HG03558 (cell line): ENCODE data around the gene ELMO1.

ENCODE experiments used
- ATAC-seq: cut with Tn5 transposase; IDR thresholded peaks from one replicate; pipeline ENCODE4 v1.9.1; 2021; ENCODE audit warnings: moderate number of reproducible peaks; ENCODE audit not compliant: unreplicated experiment; ENCODE audit errors: extremely low read depth

Gene ELMO1

DNA sequence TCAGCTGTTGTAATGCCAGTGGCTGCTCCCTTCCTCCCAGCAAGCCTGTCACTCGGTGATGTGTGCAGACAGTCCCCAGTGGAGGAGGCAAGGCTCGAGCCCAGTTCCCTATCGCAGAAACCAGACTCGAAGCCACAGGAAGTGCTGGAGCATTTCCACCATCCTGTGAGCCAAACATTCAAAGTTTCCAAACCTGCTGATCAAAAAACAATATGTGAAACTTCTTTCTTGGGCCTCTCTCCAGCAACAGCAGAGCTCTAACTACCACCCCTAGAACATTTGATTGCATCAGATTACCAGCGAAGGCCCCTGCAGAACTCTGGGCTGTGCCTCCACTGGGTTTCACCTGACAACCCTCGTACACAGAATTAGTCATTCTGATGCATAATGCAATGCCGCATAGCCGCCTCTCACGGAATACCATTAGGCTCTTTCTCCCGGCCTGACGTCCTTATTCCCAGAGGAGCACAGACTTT lies 94.0 kb downstream of the ELMO1 start:
- no peak for ATAC-seq

DNA sequence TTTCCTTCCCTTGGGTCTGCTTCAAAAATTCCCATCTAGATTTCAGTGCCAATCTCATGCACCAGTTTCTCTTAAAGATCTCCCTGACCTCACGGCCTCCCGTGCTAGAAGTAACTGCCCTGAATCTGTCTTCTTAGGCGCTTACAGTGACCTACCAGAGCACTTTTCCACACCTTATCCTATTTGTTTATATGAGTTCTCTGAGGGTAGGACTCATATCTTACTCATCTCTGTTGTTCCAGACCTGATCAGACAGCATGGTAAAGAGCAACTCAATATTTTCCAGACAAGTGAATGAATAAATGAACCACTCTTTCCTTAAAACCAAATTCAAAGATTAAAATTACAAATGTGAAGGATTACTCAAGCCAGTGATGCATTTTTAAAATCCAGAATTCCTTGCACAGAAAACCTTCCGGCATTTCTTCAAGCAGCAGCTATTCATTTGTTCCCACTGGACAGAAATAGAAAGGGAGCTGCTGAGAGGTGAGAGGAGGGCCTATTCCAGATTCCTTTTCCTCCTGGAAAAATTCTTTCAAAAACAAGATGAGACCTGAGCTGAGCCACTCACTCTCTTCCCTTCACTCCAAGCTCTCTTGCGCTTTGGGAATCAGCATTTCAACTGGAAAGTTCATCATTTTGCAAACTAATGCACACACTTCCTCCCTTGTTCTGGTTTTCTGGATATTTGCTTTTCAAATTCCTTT lies 94.6 kb downstream of the ELMO1 start:
- ATAC-seq = no peak

DNA sequence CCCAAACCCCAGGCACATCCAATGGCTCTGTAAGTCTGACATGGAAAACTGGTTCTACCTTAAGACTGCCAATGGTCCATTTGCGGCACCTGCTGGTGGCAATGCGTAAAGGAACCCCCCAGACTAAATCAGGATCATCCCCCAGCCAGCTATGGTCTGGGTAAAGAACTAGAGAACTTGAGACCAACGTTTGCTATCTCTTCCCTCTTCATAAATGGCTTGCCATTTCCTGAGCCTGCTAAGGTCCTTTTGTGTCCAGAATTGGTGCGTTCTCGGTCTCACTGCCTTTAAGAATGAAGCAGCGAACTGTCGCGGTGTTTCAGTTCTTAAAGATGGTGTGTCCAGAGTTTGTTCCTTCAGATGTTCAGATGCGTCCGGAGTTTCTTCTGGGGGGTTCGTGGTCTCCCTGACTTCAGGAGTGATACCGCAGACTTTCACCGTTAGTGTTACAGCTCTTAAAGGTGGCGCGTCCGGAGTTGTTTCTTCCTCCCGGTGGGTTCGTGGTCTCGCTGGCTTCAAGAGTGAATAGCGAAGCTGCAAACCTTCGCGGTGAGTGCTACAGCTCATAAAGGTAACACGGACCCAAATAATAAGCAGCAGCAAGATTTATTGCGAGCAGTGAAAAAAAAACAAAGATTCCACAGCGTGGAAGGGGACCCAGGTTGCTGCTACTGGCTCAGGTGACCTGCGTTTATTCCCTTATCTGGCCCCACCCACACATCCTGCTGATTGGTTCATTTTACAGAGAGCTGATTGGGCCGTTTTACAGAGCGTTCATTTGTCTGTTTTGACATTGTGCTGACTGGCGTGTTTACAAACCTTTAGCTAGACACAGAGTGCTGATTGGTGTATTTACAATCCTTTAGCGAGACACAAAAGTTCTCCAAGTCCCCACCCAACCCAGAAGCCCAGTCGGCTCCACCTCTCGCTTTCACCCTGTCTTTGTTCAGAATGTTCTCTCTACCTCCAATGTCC lies 95.4 kb downstream of the ELMO1 start:
- peak; percentile 49 for ATAC-seq

- ATAC-seq = no peak
Observed at GRCh38 chr7:37352251-37352880, 96.3 kb downstream of the ELMO1 start.

- no peak for ATAC-seq
Observed at GRCh38 chr7:37351716-37352115, 96.9 kb downstream of the ELMO1 start.

DNA sequence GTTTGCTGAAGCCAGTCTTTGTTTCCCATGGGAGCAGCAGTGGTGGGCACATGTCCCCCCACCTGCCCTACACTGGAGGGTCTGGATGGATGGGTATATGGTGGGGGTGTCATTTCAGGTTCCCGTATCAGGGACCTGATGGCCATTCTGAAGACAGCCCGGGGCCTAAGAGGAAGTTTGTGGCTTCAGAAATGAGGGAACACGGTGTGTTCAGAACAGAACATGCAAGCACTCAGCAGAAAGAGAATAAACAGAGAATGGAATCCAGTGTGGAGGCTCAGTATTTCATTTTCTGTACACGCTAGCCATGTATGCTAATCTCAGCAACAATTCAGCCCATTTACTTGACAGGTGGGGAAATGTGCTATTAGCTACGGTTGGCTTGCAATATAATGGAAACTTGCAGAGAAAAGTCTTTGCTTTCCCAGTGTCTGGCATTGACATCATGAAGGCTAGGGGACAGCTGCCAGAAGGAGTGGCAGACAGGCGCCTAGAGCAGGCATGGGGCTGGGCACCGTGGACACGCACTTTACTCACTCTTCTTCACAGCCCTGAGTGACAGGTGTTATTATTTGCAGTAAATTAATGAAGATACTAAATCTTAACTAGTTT lies 98.6 kb downstream of the ELMO1 start:
- no peak for ATAC-seq

DNA sequence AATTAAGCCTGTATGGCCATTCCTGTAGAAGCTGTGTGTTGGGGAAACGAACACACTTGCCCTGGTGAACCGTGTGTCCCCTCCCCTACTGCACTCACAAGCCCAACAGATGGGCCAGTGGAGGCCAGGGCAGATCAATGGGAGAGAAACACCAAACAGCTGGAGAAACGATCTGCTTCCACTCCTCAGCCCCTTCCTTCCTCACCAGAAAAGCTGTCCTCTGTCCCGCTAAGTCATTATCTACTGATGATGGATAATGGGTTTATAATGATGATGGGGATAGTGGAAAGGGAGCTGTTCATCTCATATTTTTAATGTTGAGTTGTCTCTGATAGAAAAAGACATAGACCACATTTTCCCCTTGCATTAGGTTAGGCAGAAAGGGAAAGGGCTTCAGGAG lies 99.7 kb downstream of the ELMO1 start:
- ATAC-seq = no peak

DNA sequence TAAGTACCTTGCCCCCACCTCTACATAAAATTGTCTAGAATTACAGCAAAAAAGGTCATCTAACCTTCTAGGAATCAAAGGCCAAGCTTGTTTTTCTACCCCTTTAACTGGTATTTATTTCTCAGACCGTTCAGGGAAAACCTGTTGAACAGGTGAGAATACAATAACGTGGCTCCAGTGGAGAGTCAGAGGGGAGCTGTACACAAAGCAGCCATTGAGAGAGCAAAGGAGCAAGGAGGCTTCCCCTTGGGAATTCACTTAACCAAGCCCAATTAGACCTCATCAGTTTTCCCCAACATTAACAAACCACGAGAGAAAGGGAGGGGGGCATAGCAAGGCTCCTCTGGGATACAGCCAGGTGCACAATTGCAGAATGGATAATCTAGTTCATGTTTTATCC lies 101.9 kb downstream of the ELMO1 start:
- ATAC-seq = no peak

DNA sequence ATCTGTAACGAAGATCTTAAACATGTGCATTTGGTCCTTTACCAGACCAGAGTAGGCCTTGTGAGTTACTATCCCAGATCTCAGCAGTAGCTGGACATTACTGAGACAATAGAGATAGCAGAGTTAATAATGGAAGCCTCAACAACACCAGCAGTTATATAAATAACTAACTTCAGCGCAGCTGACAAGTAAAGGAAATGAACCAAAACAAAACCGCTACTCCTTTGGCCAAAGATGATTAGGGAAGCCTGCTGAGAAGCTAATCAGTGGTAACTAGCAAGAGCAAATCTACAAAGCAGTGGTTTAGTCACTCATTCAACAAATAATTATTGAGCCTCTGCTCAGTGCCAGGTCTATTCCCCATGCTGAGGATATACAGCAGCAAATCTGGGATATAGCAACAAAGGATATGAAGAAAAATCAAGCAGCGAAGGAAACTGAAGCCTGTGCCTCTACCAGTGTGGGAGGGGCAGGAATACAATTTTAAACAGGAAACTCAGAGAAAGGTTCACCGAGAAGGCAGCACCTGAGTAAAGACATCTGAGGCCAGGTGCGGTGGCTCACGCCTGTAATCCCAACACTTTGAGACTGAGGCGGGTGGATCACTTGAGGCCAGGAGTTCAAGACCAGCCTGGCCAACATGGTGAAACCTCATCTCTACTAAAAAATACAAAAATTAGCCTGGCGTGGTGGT lies 103.6 kb downstream of the ELMO1 start:
- ATAC-seq = no peak

DNA sequence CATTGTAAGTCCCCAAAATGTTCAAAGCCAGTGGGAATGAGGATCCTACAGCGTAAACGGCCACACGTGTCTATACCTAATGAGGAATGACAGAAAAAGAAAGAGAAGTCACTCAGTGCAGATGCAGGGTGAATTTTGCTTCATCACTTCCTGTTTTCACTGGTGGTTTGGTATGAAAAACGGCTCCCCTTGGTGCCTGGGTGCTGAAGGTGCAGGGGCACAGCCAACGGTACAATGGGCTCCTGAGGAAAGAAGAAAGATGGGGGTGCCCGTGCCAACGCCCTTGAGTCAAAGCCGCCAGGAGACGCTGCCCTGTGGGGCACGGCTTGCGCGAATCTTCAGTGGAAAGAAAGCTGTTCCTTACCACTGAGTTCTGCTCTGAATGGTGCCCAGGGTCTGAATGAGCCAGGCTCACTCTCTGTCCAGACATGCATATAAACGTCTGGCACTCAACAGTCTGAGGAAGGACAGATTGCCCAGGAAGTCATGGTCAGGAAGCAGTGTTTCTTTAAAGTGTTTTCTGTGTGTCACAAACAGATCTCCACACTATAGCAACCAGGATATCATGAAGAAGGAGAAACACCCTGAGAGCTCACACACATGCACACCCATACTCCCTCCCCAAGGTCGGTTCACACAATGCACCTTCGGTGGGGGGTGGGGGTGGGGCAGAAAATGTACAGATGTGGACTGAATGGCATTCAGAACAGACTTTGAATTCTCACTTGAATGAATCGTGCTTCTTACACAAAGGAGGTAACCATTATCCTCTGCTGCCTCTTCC lies 105.8 kb downstream of the ELMO1 start:
- peak; percentile 20 for ATAC-seq

DNA sequence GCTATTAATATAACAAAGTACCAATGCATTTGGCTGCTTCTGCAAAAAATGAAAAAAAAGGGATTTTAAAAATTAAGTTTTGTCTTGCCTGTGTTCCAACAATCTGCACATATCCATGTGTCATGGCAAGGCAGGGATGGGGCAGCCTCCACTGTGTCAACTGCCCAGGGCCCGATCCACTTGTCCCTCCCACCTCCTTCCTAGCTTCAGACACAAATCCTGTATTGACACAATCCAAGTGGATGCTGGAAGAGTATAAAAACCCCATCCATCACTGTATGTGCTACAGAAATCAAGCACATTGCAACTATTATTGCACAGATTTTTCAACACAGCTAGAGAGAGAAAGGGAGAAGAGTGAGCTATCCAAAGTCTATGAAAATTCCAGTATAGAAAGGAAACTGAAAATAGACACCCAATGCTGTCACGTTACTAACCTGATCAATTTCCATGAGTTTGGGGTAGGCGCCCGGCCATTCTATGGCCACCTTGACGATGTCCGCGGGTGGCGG lies 106.4 kb downstream of the ELMO1 start:
- no peak for ATAC-seq

GRCh38 chr7:37341033-37341630 lies 107.5 kb downstream of the ELMO1 start:
- ATAC-seq = peak; percentile 51

- ATAC-seq = no peak
Observed at GRCh38 chr7:37338966-37339365, 109.7 kb downstream of the ELMO1 start.

DNA sequence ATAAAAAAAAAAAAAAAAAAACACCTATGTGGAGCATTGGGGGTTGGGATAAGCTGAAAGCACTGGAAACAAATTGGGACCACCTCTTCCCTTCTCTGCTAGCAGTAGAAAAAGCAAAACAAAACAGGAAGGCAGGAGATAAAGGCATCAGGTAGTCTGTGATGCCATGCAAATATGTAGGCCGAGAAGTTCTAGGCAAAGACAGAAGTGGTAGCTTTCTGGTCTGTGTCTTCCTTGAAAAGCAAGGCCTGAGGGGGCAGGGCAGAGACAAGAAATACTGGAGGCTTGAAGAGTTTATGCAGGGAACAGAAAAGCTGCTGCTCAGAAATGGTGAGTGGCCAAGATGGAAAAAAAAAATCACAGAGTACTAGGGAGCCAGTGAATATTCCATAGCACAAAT lies 111.1 kb downstream of the ELMO1 start:
- ATAC-seq = no peak

DNA sequence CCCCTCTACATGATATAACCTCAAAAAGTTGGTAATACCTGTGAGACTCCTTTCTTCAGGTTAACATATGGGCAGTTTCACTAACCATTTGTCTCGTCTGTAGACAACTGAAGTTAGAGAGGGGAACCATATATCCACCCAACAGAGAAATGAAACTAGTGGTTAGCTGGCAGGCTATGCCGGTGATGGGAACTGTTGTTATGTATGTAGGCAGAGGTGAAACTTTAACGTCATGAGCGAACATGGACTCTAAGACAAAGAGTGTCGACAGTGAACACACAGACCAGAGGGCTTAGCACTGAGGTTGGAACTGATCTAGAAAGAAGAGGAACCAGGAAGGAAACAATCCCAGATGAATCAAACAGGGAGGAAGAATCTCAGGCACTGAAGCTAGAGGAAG lies 112.4 kb downstream of the ELMO1 start:
- ATAC-seq = peak; percentile 86

GRCh38 chr7:37333075-37333474 lies 115.6 kb downstream of the ELMO1 start:
- ATAC-seq = no peak

- no peak for ATAC-seq
Observed at GRCh38 chr7:37332243-37333016, 116.2 kb downstream of the ELMO1 start.

- no peak for ATAC-seq
Observed at GRCh38 chr7:37330775-37331174, 117.9 kb downstream of the ELMO1 start.
